ENCODE measurements around the gene COG5.

DNA sequence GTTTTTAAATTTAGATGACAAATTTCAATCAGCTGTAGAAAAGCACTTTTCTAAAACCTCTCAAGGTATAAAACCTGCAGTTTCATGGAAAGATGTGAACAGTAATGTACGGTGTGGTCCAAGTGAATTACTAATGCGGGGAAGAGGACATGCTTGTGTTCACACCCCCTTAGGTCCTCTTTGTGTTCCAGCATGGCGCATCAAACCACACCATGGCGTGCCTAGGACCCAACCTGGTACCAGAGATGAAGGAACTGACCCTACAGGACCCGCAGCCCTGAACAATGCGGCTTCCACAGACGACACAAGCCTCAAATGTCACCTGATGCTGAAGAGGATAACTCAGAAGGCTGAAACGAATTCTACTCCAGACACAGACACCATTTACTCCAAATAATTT is 175.1 kb downstream of the COG5 start:
- TF ChIP-seq SUZ12 (IDR thresholded peaks at IDR 0.05; ENCODE audit: extremely low read depth, insufficient read depth, insufficient read length) (no peak), YY1 (IDR thresholded peaks at IDR 0.05; ENCODE audit: insufficient read depth, insufficient read length) (no peak), ZNF274 (IDR thresholded peaks at IDR 0.05; ENCODE audit: low read depth, low read length) (no peak)

Data from NT2/D1 (cell line).